NB4 (cell line): ENCODE measurements around the gene SEH1L.

Experiments
- CTCF ChIP-seq: IDR thresholded peaks from one replicate; pipeline ENCODE4 v1.5.1; 2012; ENCODE audit warnings: low read depth, low read length
- MYC ChIP-seq: IDR thresholded peaks from 2 replicates; pipeline ENCODE4 v1.6.1; 2011; ENCODE audit warnings: low read depth, low read length
- POLR2A ChIP-seq: IDR thresholded peaks from 2 replicates; pipeline ENCODE4 v1.6.1; 2011; ENCODE audit warnings: mild to moderate bottlenecking; ENCODE audit not compliant: insufficient read length; ENCODE audit errors: extremely low read depth
- TF ChIP-seq, protein P1 (sequence below): IDR thresholded peaks from 2 replicates; pipeline ENCODE4 v1.6.1; 2011; ENCODE audit warnings: low read depth, low read length

- TF ChIP-seq CTCF, result no peak
- TF ChIP-seq, protein P1, sequence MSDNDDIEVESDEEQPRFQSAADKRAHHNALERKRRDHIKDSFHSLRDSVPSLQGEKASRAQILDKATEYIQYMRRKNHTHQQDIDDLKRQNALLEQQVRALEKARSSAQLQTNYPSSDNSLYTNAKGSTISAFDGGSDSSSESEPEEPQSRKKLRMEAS, result no peak
- no peak for TF ChIP-seq MYC
- TF ChIP-seq POLR2A, result no peak
Measured at GRCh38 chr18:12968115-12968514, 20.3 kb downstream of the SEH1L start.
